Liver (tissue), 9 donors: ENCODE data around the gene CHRNB1. TPM values are rescaled to one million over a fixed set of nuclear protein-coding genes. Genes with fewer than 3 reads are reported as not detected.
A peak's percentile ranks its signal among the peaks of the same experiment; 100 is the strongest.

Experiments
- DNase-seq: peaks from one replicate; pipeline ENCODE4 v3.0.0-alpha.2; 2017; ENCODE audit warnings: low spot score
- H3K27ac ChIP-seq, 2 donors: one replicate each; pipeline ENCODE4 v1.7.0; 2013; ENCODE audit warnings: inconsistent platforms in 2 of 2, low read length in 2 of 2, control low read depth in 1 of 2, low read depth in 1 of 2, mild to moderate bottlenecking in 1 of 2
- H3K27me3 ChIP-seq, 4 donors: one replicate each; pipeline versions ENCODE4 v1.6.1 to v1.7.0; 2013; ENCODE audit warnings: low read length in 3 of 4, inconsistent platforms in 1 of 4, mild to moderate bottlenecking in 1 of 4, moderate library complexity in 1 of 4; ENCODE audit not compliant: control insufficient read depth in 4 of 4, insufficient read depth in 4 of 4
- H3K36me3 ChIP-seq, 4 donors: one replicate each; pipeline versions ENCODE4 v1.6.1 to v1.7.0; 2013; ENCODE audit warnings: low read length in 3 of 4, mild to moderate bottlenecking in 3 of 4, low read depth in 1 of 4, moderate library complexity in 1 of 4; ENCODE audit not compliant: control insufficient read depth in 4 of 4, insufficient read depth in 3 of 4
- H3K4me1 ChIP-seq, 4 donors: one replicate each; pipeline versions ENCODE4 v1.6.1 to v1.7.0; 2013; ENCODE audit warnings: low read length in 3 of 4, mild to moderate bottlenecking in 3 of 4, moderate library complexity in 1 of 4; ENCODE audit not compliant: control insufficient read depth in 4 of 4, insufficient read depth in 4 of 4
- H3K4me3 ChIP-seq, 3 donors: one replicate each; pipeline versions ENCODE4 v1.6.1 to v1.7.0; 2013; ENCODE audit warnings: low read length in 3 of 3, control low read depth in 1 of 3, low read depth in 1 of 3, mild to moderate bottlenecking in 1 of 3
- H3K9ac ChIP-seq, 2 donors: one replicate each; pipeline ENCODE4 v1.7.0; 2013; ENCODE audit warnings: low read length in 2 of 2, mild to moderate bottlenecking in 2 of 2, moderate library complexity in 2 of 2, control low read depth in 1 of 2, low read depth in 1 of 2
- H3K9me3 ChIP-seq, 4 donors: one replicate each; pipeline versions ENCODE4 v1.6.1 to v1.7.0; 2013; ENCODE audit warnings: low read length in 3 of 4; ENCODE audit not compliant: control insufficient read depth in 4 of 4
- FOXA1 ChIP-seq: IDR thresholded peaks from 2 replicates; pipeline ENCODE4 v1.6.1; 2016; ENCODE audit warnings: antibody characterized with exemption
- FOXA2 ChIP-seq: IDR thresholded peaks from 2 replicates; pipeline ENCODE4 v1.6.1; 2016; ENCODE audit warnings: antibody characterized with exemption
- GABPA ChIP-seq, 2 donors: IDR thresholded peaks in 1 of 2; conservative IDR thresholded peaks in 1 of 2; 2 replicates each; pipeline ENCODE4 v1.6.1; 2016; ENCODE audit warnings: antibody characterized with exemption in 2 of 2, mild to moderate bottlenecking in 1 of 2, moderate library complexity in 1 of 2
- HNF4A ChIP-seq, 2 donors: conservative IDR thresholded peaks; 2 replicates each; pipeline ENCODE4 v1.6.1; 2016; ENCODE audit warnings: antibody characterized with exemption in 2 of 2, mild to moderate bottlenecking in 2 of 2
- HNF4G ChIP-seq: IDR thresholded peaks from 2 replicates; pipeline ENCODE4 v1.6.1; 2016; ENCODE audit warnings: antibody characterized with exemption
- JUND ChIP-seq, 2 donors: IDR thresholded peaks; 2 replicates each; pipeline ENCODE4 v1.6.1; 2016; ENCODE audit warnings: antibody characterized with exemption in 2 of 2
- NR2F2 ChIP-seq: IDR thresholded peaks from 2 replicates; pipeline ENCODE4 v1.6.1; 2016; ENCODE audit warnings: antibody characterized with exemption
- RAD21 ChIP-seq, 2 donors: IDR thresholded peaks; 2 replicates each; pipeline ENCODE4 v1.6.1; 2016; ENCODE audit warnings: antibody characterized with exemption in 2 of 2, mild to moderate bottlenecking in 2 of 2
- RXRA ChIP-seq, 2 donors: IDR thresholded peaks; 2 replicates each; pipeline ENCODE4 v1.6.1; 2017 to 2018; ENCODE audit warnings: antibody characterized with exemption in 2 of 2, mild to moderate bottlenecking in 1 of 2
- SP1 ChIP-seq: IDR thresholded peaks from 2 replicates; pipeline ENCODE4 v1.6.1; 2018; ENCODE audit warnings: antibody characterized with exemption, mild to moderate bottlenecking
- TAF1 ChIP-seq: conservative IDR thresholded peaks from 2 replicates; pipeline ENCODE4 v1.6.1; 2016; ENCODE audit warnings: antibody characterized with exemption, mild to moderate bottlenecking
- YY1 ChIP-seq: IDR thresholded peaks from 2 replicates; pipeline ENCODE4 v1.6.1; 2016; ENCODE audit warnings: antibody characterized with exemption, mild to moderate bottlenecking
- WGBS: extraction: QIAGEN DNeasy Blood & Tissue Kit; methylation state at CpG from one replicate; pipeline ENCODE4 v1.1.7; 2013; 5-methylcytosine and 5-hydroxymethylcytosine counted together
- polyA plus RNA-seq, 2 donors: library from polyadenylated mRNA; stranded (reverse) in 1 of 2; unstranded in 1 of 2; fragments of 200-250 nt in 1 of 2; fragments of >200 nt in 1 of 2; fragmentation: Nextera tagmentation in 1 of 2; extraction: Ambion mirVana in 1 of 2; gene quantifications; one replicate each; pipeline versions ENCODE4 v1.2.1 to v1.2.3, GENCODE V29; 2013 to 2015
- total RNA-seq, 2 donors: library from RNA; depleted of rRNA; stranded (reverse); fragments of >200 nt; gene quantifications; one replicate each; pipeline ENCODE4 v1.2.3, GENCODE V29; 2014
- TF ChIP-seq, protein P1 (sequence below): IDR thresholded peaks from 2 replicates; pipeline ENCODE4 v1.6.1; 2016; ENCODE audit warnings: antibody characterized with exemption, mild to moderate bottlenecking
- TF ChIP-seq, protein P2 (sequence below): IDR thresholded peaks from 2 replicates; pipeline ENCODE4 v1.6.1; 2016; ENCODE audit warnings: antibody characterized with exemption
- TF ChIP-seq, protein P3 (sequence below): IDR thresholded peaks from 2 replicates; pipeline ENCODE4 v1.6.1; 2016; ENCODE audit warnings: antibody characterized with exemption
- donor health status: healthy.
- donor health status: healthy.
- donor health status: healthy.
- donor health status: healthy.
- donor health status: healthy.

Gene CHRNB1
- total and polyA plus RNA-seq, 4 donors: 4.2 to 11.5 (median 7.2) TPM

DNA sequence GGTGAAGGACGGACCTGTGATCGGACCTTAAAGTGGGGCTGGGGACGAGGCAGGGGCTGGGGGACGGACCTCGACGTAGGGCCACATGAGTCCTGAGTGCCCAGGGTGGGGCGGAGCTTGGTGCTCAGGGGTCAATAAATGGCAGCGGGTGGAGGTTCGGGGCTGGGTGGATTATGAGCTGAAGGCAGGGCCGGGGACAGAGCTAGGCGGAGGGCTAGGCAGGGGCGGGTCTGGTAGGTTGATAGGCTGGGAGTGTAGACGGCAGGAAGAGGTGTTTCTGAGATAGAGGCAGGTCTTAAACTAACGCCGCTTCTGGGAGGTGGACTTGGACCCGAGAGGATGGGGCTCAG, 733 bp downstream of the CHRNB1 start:
- no peak for DNase-seq
- H3K36me3 ChIP-seq: no peaks in the 10 kb centered on the region
- peak overlapping the region; percentile 80 to 92 for H3K27ac ChIP-seq
- TF ChIP-seq SP1 (peak; percentile 59), RXRA (IDR thresholded peaks at IDR 0.05) (peak; percentile 24 to 32), RAD21 (IDR thresholded peaks at IDR 0.05) (peak; percentile 1 to 5), YY1 (peak; percentile 94), FOXA2 (no peak), HNF4A (conservative IDR thresholded peaks at IDR 0.05) (peak in 1 of 2 donors; percentile 41)
- TF ChIP-seq, protein P1, sequence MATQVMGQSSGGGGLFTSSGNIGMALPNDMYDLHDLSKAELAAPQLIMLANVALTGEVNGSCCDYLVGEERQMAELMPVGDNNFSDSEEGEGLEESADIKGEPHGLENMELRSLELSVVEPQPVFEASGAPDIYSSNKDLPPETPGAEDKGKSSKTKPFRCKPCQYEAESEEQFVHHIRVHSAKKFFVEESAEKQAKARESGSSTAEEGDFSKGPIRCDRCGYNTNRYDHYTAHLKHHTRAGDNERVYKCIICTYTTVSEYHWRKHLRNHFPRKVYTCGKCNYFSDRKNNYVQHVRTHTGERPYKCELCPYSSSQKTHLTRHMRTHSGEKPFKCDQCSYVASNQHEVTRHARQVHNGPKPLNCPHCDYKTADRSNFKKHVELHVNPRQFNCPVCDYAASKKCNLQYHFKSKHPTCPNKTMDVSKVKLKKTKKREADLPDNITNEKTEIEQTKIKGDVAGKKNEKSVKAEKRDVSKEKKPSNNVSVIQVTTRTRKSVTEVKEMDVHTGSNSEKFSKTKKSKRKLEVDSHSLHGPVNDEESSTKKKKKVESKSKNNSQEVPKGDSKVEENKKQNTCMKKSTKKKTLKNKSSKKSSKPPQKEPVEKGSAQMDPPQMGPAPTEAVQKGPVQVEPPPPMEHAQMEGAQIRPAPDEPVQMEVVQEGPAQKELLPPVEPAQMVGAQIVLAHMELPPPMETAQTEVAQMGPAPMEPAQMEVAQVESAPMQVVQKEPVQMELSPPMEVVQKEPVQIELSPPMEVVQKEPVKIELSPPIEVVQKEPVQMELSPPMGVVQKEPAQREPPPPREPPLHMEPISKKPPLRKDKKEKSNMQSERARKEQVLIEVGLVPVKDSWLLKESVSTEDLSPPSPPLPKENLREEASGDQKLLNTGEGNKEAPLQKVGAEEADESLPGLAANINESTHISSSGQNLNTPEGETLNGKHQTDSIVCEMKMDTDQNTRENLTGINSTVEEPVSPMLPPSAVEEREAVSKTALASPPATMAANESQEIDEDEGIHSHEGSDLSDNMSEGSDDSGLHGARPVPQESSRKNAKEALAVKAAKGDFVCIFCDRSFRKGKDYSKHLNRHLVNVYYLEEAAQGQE: peak; percentile 47
- TF ChIP-seq, protein P2, sequence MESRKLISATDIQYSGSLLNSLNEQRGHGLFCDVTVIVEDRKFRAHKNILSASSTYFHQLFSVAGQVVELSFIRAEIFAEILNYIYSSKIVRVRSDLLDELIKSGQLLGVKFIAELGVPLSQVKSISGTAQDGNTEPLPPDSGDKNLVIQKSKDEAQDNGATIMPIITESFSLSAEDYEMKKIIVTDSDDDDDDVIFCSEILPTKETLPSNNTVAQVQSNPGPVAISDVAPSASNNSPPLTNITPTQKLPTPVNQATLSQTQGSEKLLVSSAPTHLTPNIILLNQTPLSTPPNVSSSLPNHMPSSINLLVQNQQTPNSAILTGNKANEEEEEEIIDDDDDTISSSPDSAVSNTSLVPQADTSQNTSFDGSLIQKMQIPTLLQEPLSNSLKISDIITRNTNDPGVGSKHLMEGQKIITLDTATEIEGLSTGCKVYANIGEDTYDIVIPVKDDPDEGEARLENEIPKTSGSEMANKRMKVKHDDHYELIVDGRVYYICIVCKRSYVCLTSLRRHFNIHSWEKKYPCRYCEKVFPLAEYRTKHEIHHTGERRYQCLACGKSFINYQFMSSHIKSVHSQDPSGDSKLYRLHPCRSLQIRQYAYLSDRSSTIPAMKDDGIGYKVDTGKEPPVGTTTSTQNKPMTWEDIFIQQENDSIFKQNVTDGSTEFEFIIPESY: no peak
- no peaks in the 10 kb centered on the region for H3K27me3 ChIP-seq
- no peak overlapping the region for H3K9ac ChIP-seq
- H3K4me3 ChIP-seq: peak overlapping the region in 2 of 3 donors; percentile 45 to 73
- no peaks in the 10 kb centered on the region for H3K9me3 ChIP-seq
- WGBS: 2% methylated on average over 16 of the region's 16 CpGs
- H3K4me1 ChIP-seq: peaks cover 11 to 23% (median 18%) of the 10 kb centered on the region in 4 donors

DNA sequence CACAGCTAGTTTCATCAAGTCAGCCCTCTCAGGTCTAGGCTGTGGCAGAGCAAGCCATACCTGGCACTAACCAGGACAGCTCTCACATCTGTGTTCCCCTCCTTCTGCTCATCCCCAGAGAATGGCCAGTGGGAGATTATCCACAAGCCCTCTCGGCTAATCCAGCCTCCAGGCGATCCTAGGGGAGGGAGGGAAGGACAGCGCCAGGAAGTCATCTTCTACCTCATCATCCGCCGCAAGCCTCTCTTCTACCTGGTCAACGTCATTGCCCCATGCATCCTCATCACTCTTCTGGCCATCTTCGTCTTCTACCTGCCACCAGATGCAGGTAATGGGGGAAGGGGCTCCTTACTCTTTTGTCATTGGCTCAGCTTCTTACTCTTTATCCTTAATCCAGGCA, 3.6 kb downstream of the CHRNB1 start:
- DNase-seq: no peak
- H3K36me3 ChIP-seq: no peaks in the 10 kb centered on the region
- no peak overlapping the region for H3K4me3 ChIP-seq
- no peaks in the 10 kb centered on the region for H3K9me3 ChIP-seq
- no peak overlapping the region for H3K27ac ChIP-seq
- WGBS: 90% methylated on average over 7 of the region's 7 CpGs
- no peaks in the 10 kb centered on the region for H3K27me3 ChIP-seq
- no peak for TF ChIP-seq TAF1
- no peak overlapping the region for H3K9ac ChIP-seq
- H3K4me1 ChIP-seq: peaks cover 10 to 17% (median 12%) of the 10 kb centered on the region in 4 donors

DNA sequence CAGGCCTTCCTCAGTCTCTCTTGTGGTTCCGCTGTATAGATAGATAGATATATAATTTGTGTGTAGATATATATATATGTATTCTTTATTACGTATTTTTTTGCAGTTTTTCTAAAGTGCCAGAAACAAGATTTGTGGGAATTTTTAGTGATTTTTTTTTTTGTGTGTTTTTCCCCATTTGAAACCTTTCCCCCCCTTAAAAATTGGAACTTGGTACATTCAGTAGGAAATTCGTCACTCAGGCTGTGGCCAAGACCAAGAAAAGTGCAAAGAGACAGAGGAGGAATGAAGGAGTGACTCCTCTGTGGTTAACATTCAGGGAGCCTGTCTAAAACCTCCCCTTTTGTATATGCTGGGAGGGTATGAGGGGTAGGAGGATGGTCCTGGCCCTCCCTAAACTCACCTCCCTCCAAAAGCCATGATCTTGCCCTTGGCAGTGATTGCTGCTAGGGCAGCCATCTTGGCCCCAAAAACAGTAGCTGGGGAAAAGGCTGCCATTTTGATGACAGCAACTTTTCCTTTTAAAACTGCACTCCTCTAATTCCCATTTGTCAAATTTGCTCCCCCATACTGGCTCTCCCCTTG, 15.2 kb downstream of the CHRNB1 start:
- no peaks in the 10 kb centered on the region for H3K27me3 ChIP-seq
- TF ChIP-seq SP1 (no peak), RXRA (IDR thresholded peaks at IDR 0.05) (no peak), HNF4A (conservative IDR thresholded peaks at IDR 0.05) (no peak), GABPA (IDR thresholded peaks at IDR 0.05 in 1 of 2, conservative IDR thresholded peaks at IDR 0.05 in 1 of 2) (no peak), YY1 (no peak), FOXA2 (no peak), TAF1 (no peak), HNF4G (no peak), FOXA1 (no peak), NR2F2 (no peak), JUND (IDR thresholded peaks at IDR 0.05) (no peak)
- TF ChIP-seq, protein P2: no peak
- TF ChIP-seq, protein P1: no peak
- TF ChIP-seq, protein P3, sequence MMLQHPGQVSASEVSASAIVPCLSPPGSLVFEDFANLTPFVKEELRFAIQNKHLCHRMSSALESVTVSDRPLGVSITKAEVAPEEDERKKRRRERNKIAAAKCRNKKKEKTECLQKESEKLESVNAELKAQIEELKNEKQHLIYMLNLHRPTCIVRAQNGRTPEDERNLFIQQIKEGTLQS: no peak

More for the DNA sequence above, 15.2 kb downstream of the CHRNB1 start:
- Histone ChIP-seq H3K36me3 (peaks cover 0 to 12% (median 3%) of the 10 kb centered on the region in 4 donors), H3K9ac (no peak overlapping the region), H3K9me3 (no peaks in the 10 kb centered on the region), H3K27ac (no peak overlapping the region), H3K4me3 (no peak overlapping the region), H3K4me1 (peaks cover 0 to 4% (median 1%) of the 10 kb centered on the region in 4 donors)
- WGBS: 83% methylated on average over 3 of the region's 3 CpGs
- no peak for DNase-seq
